ENCODE data around the gene ISCA1.
A peak's percentile ranks its signal among the peaks of the same experiment; 100 is the strongest.

GRCh38 chr9:86287013-86287412, 4.7 kb upstream of the ISCA1 start:
- peak in 2 of 12 donors; percentile 5 to 7 for TF ChIP-seq CTCF (IDR thresholded peaks at IDR 0.05)
- TF ChIP-seq POLR2A (IDR thresholded peaks at IDR 0.05), result no peak
